Endodermal cell (in vitro differentiated cells): ENCODE measurements around the gene PPP2R1B. TPM values are rescaled to one million over a fixed set of nuclear protein-coding genes. Genes with fewer than 3 reads are reported as not detected.

Experiments
- DNase-seq: peaks from one replicate; pipeline ENCODE4 v3.0.0-alpha.2; 2017
- H3K27ac ChIP-seq: 2 replicates; pipeline ENCODE4 v1.5.1; 2013; ENCODE audit warnings: mild to moderate bottlenecking, low read depth, low read length, moderate library complexity
- H3K27me3 ChIP-seq: 2 replicates; pipeline ENCODE4 v1.6.1; 2013; ENCODE audit warnings: mild to moderate bottlenecking, low read length, moderate library complexity; ENCODE audit not compliant: insufficient read depth, control insufficient read depth, poor library complexity, severe bottlenecking
- H3K36me3 ChIP-seq: 2 replicates; pipeline ENCODE4 v1.7.0; 2013; ENCODE audit warnings: mild to moderate bottlenecking, low read length, moderate library complexity; ENCODE audit not compliant: control insufficient read depth, insufficient read depth
- H3K4me1 ChIP-seq: one replicate; pipeline ENCODE4 v1.7.0; 2013; ENCODE audit warnings: low read length; ENCODE audit not compliant: control insufficient read depth, insufficient read depth
- H3K4me3 ChIP-seq: 2 replicates; pipeline ENCODE4 v1.5.1; 2013; ENCODE audit warnings: mild to moderate bottlenecking, low read length, moderate library complexity
- H3K9ac ChIP-seq: 2 replicates; pipeline ENCODE4 v1.6.1; 2013; ENCODE audit warnings: mild to moderate bottlenecking, low read length, moderate library complexity; ENCODE audit not compliant: poor library complexity, severe bottlenecking; ENCODE audit errors: extremely low read depth
- H3K9me3 ChIP-seq: 2 replicates; pipeline ENCODE4 v1.6.1; 2013; ENCODE audit warnings: mild to moderate bottlenecking, low read length, moderate library complexity; ENCODE audit not compliant: control insufficient read depth
- H3K27ac Mint-ChIP-seq: 2 replicates; pipeline ENCODE4 v1.8.0; 2020; ENCODE audit warnings: mixed read lengths
- H3K27me3 Mint-ChIP-seq: 2 replicates; pipeline ENCODE4 v1.8.0; 2021; ENCODE audit warnings: mild to moderate bottlenecking, mixed read lengths; ENCODE audit not compliant: insufficient read depth
- H3K36me3 Mint-ChIP-seq: 2 replicates; pipeline ENCODE4 v1.8.0; 2020; ENCODE audit warnings: low read depth, mixed read lengths
- H3K4me1 Mint-ChIP-seq: 2 replicates; pipeline ENCODE4 v1.8.0; 2020; ENCODE audit warnings: mixed read lengths
- H3K4me3 Mint-ChIP-seq: 2 replicates; pipeline ENCODE4 v1.8.0; 2020; ENCODE audit warnings: mild to moderate bottlenecking, moderate library complexity, mixed read lengths
- H3K9me3 Mint-ChIP-seq: 2 replicates; pipeline ENCODE4 v1.8.0; 2020; ENCODE audit warnings: mild to moderate bottlenecking, mixed read lengths
- CTCF ChIP-seq: fragments of 200-600 bp; sonication (generic); conservative IDR thresholded peaks from 2 replicates; pipeline ENCODE4 v1.5.0; 2021; ENCODE audit warnings: antibody characterized with exemption, mild to moderate bottlenecking
- WGBS, 2 experiments: methylation state at CpG; one replicate each; pipeline versions ENCODE4 v1.1.5 to v1.1.7; 2013; ENCODE audit warnings: missing lambda C conversion rate in 2 of 2, mixed read lengths in 1 of 2; ENCODE audit not compliant: insufficient coverage in 1 of 2, insufficient read length in 1 of 2; 5-methylcytosine and 5-hydroxymethylcytosine counted together
- total RNA-seq, 2 donors: library from RNA; stranded (reverse); fragmentation: NEBNext Ultra II Directional in 1 of 2; extraction: Animal tissue kit (Norgen Biotek cat#: 25700) in 1 of 2; gene quantifications; 2 replicates in 1 of 2; 3 replicates in 1 of 2; pipeline ENCODE4 v1.2.1, GENCODE V29; 2021

Gene PPP2R1B
- total RNA-seq, 2 donors from 2014 or later = 70.0 to 89.7 TPM

- Mint-ChIP-seq H3K4me1 (peaks cover 25% of the 10 kb centered on the region), H3K9me3 (no peaks in the 10 kb centered on the region), H3K27me3 (no peaks in the 10 kb centered on the region), H3K36me3 (peaks cover 63% of the 10 kb centered on the region), H3K27ac (no peak overlapping the region), H3K4me3 (no peak overlapping the region)
- Histone ChIP-seq H3K27me3 (no peaks in the 10 kb centered on the region), H3K4me1 (no peaks in the 10 kb centered on the region), H3K36me3 (peaks cover 72% of the 10 kb centered on the region), H3K27ac (no peak overlapping the region), H3K4me3 (no peak overlapping the region), H3K9me3 (no peaks in the 10 kb centered on the region), H3K9ac (no peak overlapping the region)
- DNase-seq = no peak
- no peak for TF ChIP-seq CTCF
- 83 to 97% methylated on average over 4 to 5 of the region's 5 CpGs for WGBS, 2 experiments
These were observed 3.7 kb downstream of the PPP2R1B start for GRCh38 chr11:111762526-111762925.

DNA sequence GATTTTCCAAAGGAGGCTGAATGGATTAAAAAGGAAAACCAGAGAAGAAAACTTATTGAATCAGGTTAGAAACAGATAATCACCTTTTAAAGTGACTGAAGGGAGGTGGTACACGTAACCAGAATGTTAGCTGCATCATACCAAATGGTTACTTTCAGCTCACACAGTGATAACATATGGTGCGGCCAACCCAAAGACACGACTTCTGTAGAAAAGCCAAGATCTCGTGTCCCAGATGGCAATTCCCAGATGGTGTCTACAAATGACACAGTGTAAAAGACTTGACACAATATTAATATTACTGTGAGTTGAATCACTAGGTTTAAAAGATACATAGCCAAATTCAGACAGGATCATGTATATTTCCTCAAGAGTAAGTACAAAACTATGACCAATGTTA is 5.2 kb downstream of the PPP2R1B start:
- Mint-ChIP-seq H3K27me3 (no peaks in the 10 kb centered on the region), H3K36me3 (peaks cover 73% of the 10 kb centered on the region)
- H3K36me3 ChIP-seq = peaks cover 87% of the 10 kb centered on the region

DNA sequence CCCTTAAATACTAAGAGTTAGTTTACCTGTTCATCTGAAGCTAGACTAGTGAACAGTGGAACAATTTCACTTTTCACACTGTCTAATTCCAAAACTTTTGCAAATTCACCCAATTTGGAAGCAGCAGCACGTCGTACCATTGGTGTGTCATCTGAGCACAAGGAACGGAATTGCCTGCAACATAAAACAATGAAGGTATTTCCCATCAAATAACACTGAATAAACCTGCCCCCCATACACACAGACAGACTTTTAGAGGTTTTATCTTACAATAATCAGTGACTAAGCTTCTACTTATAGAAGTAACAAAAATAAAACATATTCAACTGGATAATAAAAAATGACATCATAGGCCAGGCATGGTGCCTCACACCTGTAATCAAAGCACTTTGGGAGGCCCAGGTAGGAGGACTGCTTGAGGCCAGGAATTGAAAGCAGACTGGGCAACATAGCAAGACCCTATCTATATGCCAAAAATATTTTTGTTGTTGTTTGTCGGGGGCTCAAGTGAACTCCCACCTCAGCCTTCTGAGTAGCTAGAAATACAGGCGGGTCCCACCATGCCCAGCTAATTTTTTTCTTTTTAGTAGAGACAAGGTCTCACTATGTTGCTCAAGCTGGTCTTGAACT is 6.3 kb downstream of the PPP2R1B start:
- Mint-ChIP-seq H3K4me1 (peaks cover 12% of the 10 kb centered on the region), H3K27ac (no peak overlapping the region), H3K4me3 (no peak overlapping the region), H3K9me3 (no peaks in the 10 kb centered on the region), H3K27me3 (no peaks in the 10 kb centered on the region), H3K36me3 (peaks cover 78% of the 10 kb centered on the region)
- TF ChIP-seq CTCF = no peak
- Histone ChIP-seq H3K4me1 (no peaks in the 10 kb centered on the region), H3K9me3 (no peaks in the 10 kb centered on the region), H3K9ac (no peak overlapping the region), H3K27me3 (no peaks in the 10 kb centered on the region), H3K4me3 (no peak overlapping the region), H3K36me3 (peaks cover 91% of the 10 kb centered on the region), H3K27ac (no peak overlapping the region)
- WGBS, 2 experiments = 89 to 98% methylated on average over 4 to 5 of the region's 5 CpGs
- no peak for DNase-seq

More for the DNA sequence above, 5.2 kb downstream of the PPP2R1B start:
- Mint-ChIP-seq H3K4me1 (peaks cover 17% of the 10 kb centered on the region), H3K4me3 (no peak overlapping the region), H3K9me3 (no peaks in the 10 kb centered on the region), H3K27ac (no peak overlapping the region)
- DNase-seq = no peak
- WGBS, 2 experiments = 96 to 98% methylated on average over 4 of the region's 4 CpGs
- H3K4me1 ChIP-seq = no peaks in the 10 kb centered on the region
- TF ChIP-seq CTCF = no peak
- no peaks in the 10 kb centered on the region for H3K27me3 ChIP-seq
- H3K27ac ChIP-seq = no peak overlapping the region
- no peak overlapping the region for H3K9ac ChIP-seq
- no peak overlapping the region for H3K4me3 ChIP-seq
- H3K9me3 ChIP-seq = no peaks in the 10 kb centered on the region
